VCaP (cell line): ENCODE results near the gene CTPS2.
"Not testable (repeated sequence)": the region's sequence is repeated elsewhere in the genome, so short reads cannot be mapped to it uniquely, and the experiment has no call there.

ENCODE experiments used
- H3K27ac ChIP-seq: fragments of 450-650 bp; 2 replicates; pipeline ENCODE4 v1.5.1; 2017
- CTCF ChIP-seq: fragments of 450-650 bp; conservative IDR thresholded peaks from 2 replicates; pipeline ENCODE4 v1.5.1; 2017; ENCODE audit warnings: mild to moderate bottlenecking, moderate library complexity

Gene CTPS2

GRCh38 chrX:16722481-16722880 is 10.0 kb upstream of the CTPS2 start:
- no peak overlapping the region for H3K27ac ChIP-seq
- TF ChIP-seq CTCF, result no peak

- TF ChIP-seq CTCF, result no peak
- peak within 1 kb of the TSS; percentile 81 for H3K27ac ChIP-seq
These were observed 7.0 kb upstream of the CTPS2 start, which contains the start of gene SYAP1 for GRCh38 chrX:16719334-16720084. TSS of gene SYAP1 (plus strand) at chrX:16719612. CDS start at chrX:16719725, 113 bp downstream.

GRCh38 chrX:16718824-16719333 is 6.4 kb upstream of the CTPS2 start:
- no peak for TF ChIP-seq CTCF
- peak overlapping the region; percentile 81 for H3K27ac ChIP-seq

- H3K27ac ChIP-seq, result not testable (repeated sequence)
These were observed 4.0 kb upstream of the CTPS2 start for GRCh38 chrX:16716451-16716850.

- not testable (repeated sequence) for H3K27ac ChIP-seq
These were observed 3.2 kb upstream of the CTPS2 start for GRCh38 chrX:16715638-16716037.

GRCh38 chrX:16714504-16714903 is 2.0 kb upstream of the CTPS2 start:
- no peak overlapping the region for H3K27ac ChIP-seq
- no peak for TF ChIP-seq CTCF

- no peak for TF ChIP-seq CTCF
- H3K27ac ChIP-seq, result peak overlapping the region; percentile 88
These were observed 449 bp downstream of the CTPS2 start for GRCh38 chrX:16711893-16712547.

GRCh38 chrX:16711219-16711811 is 1.2 kb downstream of the CTPS2 start:
- H3K27ac ChIP-seq, result peak overlapping the region; percentile 88
- TF ChIP-seq CTCF, result no peak
